Type B pancreatic cell (in vitro differentiated cells): ENCODE results near the gene CHN2. TPM values are rescaled to one million over a fixed set of nuclear protein-coding genes. Genes with fewer than 3 reads are reported as not detected.
A peak's percentile ranks its signal among the peaks of the same experiment; 100 is the strongest.

Experiments
- DNase-seq: peaks from one replicate; pipeline ENCODE4 v3.0.0; 2021; ENCODE audit warnings: mixed read lengths; ENCODE audit not compliant: unreplicated experiment; ENCODE audit errors: extremely low spot score
- H3K27ac Mint-ChIP-seq: 2 replicates; pipeline ENCODE4 v1.8.0; 2021; ENCODE audit warnings: mild to moderate bottlenecking, mixed read lengths
- H3K27me3 Mint-ChIP-seq: 2 replicates; pipeline ENCODE4 v1.8.0; 2021; ENCODE audit warnings: mixed read lengths
- H3K36me3 Mint-ChIP-seq: 2 replicates; pipeline ENCODE4 v1.8.0; 2021; ENCODE audit warnings: mixed read lengths
- H3K4me1 Mint-ChIP-seq: one replicate; pipeline ENCODE4 v1.8.0; 2021; ENCODE audit warnings: mixed read lengths; ENCODE audit not compliant: unreplicated experiment
- H3K4me3 Mint-ChIP-seq: 2 replicates; pipeline ENCODE4 v1.8.0; 2021; ENCODE audit warnings: mild to moderate bottlenecking, mixed read lengths
- H3K9me3 Mint-ChIP-seq: 2 replicates; pipeline ENCODE4 v1.8.0; 2021; ENCODE audit warnings: mixed read lengths
- CTCF ChIP-seq: fragments of 200-600 bp; sonication (generic); conservative IDR thresholded peaks from 2 replicates; pipeline ENCODE4 v1.5.0; 2021; ENCODE audit warnings: antibody characterized with exemption, mild to moderate bottlenecking
- total RNA-seq: library from RNA; stranded (reverse); gene quantifications from 2 replicates; pipeline ENCODE4 v1.2.1, GENCODE V29; 2021; ENCODE audit warnings: low replicate concordance

Gene CHN2
- total RNA-seq, 1 donor from 2014 or later = 19.7 TPM

- no peak overlapping the region for H3K27ac Mint-ChIP-seq
- no peaks in the 10 kb centered on the region for H3K36me3 Mint-ChIP-seq
- no peak overlapping the region for H3K4me3 Mint-ChIP-seq
- H3K4me1 Mint-ChIP-seq = peaks cover 19% of the 10 kb centered on the region
- TF ChIP-seq CTCF = no peak
- peaks cover 4% of the 10 kb centered on the region for H3K27me3 Mint-ChIP-seq
- no peaks in the 10 kb centered on the region for H3K9me3 Mint-ChIP-seq
- DNase-seq = no peak
These were observed 121.3 kb downstream of the CHN2 start for GRCh38 chr7:29315892-29316270.

GRCh38 chr7:29316926-29317325, 122.4 kb downstream of the CHN2 start:
- no peak for DNase-seq
- H3K27ac Mint-ChIP-seq = no peak overlapping the region
- no peaks in the 10 kb centered on the region for H3K9me3 Mint-ChIP-seq
- H3K4me3 Mint-ChIP-seq = no peak overlapping the region
- H3K36me3 Mint-ChIP-seq = no peaks in the 10 kb centered on the region
- no peak for TF ChIP-seq CTCF
- H3K4me1 Mint-ChIP-seq = peaks cover 19% of the 10 kb centered on the region
- H3K27me3 Mint-ChIP-seq = peaks cover 4% of the 10 kb centered on the region

GRCh38 chr7:29318853-29319718, 124.5 kb downstream of the CHN2 start:
- no peak for DNase-seq
- Mint-ChIP-seq H3K27ac (no peak overlapping the region), H3K4me3 (peak overlapping the region; percentile 29), H3K36me3 (no peaks in the 10 kb centered on the region), H3K27me3 (peaks cover 3% of the 10 kb centered on the region), H3K4me1 (peaks cover 19% of the 10 kb centered on the region), H3K9me3 (peaks cover 5% of the 10 kb centered on the region)
- TF ChIP-seq CTCF = no peak

- Mint-ChIP-seq H3K9me3 (peaks cover 5% of the 10 kb centered on the region), H3K27me3 (no peaks in the 10 kb centered on the region), H3K27ac (peak overlapping the region; percentile 30), H3K36me3 (no peaks in the 10 kb centered on the region), H3K4me1 (peaks cover 19% of the 10 kb centered on the region), H3K4me3 (peak overlapping the region; percentile 29)
- no peak for DNase-seq
- no peak for TF ChIP-seq CTCF
These were observed 125.3 kb downstream of the CHN2 start for GRCh38 chr7:29319719-29320521.

GRCh38 chr7:29320577-29320976, 126.0 kb downstream of the CHN2 start:
- no peak overlapping the region for H3K27ac Mint-ChIP-seq
- DNase-seq = no peak

More at GRCh38 chr7:29320577-29320976, 126.0 kb downstream of the CHN2 start:
- TF ChIP-seq CTCF = no peak
- no peak overlapping the region for H3K4me3 Mint-ChIP-seq
- H3K36me3 Mint-ChIP-seq = no peaks in the 10 kb centered on the region
- H3K4me1 Mint-ChIP-seq = peaks cover 19% of the 10 kb centered on the region
- no peaks in the 10 kb centered on the region for H3K27me3 Mint-ChIP-seq
- H3K9me3 Mint-ChIP-seq = peaks cover 11% of the 10 kb centered on the region
